ENCODE results near the gene ERC2.

DNA sequence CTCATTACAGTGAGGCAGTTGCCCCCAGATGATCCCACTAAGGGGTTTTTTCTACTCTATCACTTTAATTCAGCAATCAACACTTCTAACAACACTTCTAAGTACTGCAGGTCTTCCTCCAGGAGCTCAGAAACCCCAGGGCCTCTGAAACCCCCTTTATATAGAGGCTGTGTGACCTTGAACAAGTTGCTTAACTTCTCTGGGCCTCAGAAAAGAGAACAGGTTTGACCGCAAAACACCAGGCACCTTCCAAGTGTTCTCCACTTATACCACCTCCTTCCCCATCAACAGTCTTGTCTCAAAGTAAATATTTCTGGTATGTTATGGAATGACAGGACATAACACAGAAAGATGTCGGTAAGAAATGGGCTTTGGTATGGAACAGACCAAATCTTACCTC lies 895.5 kb downstream of the ERC2 start:
- TF ChIP-seq, protein P1, sequence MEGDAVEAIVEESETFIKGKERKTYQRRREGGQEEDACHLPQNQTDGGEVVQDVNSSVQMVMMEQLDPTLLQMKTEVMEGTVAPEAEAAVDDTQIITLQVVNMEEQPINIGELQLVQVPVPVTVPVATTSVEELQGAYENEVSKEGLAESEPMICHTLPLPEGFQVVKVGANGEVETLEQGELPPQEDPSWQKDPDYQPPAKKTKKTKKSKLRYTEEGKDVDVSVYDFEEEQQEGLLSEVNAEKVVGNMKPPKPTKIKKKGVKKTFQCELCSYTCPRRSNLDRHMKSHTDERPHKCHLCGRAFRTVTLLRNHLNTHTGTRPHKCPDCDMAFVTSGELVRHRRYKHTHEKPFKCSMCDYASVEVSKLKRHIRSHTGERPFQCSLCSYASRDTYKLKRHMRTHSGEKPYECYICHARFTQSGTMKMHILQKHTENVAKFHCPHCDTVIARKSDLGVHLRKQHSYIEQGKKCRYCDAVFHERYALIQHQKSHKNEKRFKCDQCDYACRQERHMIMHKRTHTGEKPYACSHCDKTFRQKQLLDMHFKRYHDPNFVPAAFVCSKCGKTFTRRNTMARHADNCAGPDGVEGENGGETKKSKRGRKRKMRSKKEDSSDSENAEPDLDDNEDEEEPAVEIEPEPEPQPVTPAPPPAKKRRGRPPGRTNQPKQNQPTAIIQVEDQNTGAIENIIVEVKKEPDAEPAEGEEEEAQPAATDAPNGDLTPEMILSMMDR (IDR thresholded peaks at IDR 0.05; ENCODE audit: low read depth, low read length): no peak
- TF ChIP-seq MYC (IDR thresholded peaks at IDR 0.05; ENCODE audit: low read depth, low read length) (no peak), POLR2A (IDR thresholded peaks at IDR 0.05; ENCODE audit: extremely low read depth, insufficient read length) (no peak)

Measured in NB4 (cell line).